PC-9 (cell line): ENCODE results near the gene B4GALNT1. TPM values are rescaled to one million over a fixed set of nuclear protein-coding genes. Genes with fewer than 3 reads are reported as not detected.

Experiments
- BruUV-seq: library from RNA; stranded (reverse); fragments of 400-500 nt; replicated peaks from 2 replicates; lab custom pipeline; 2021; lab: Mats Ljungman, UMichigan
- CTCF ChIA-PET: fragments of 300-600 bp; sonication (Branson Sonifier 250); formaldehyde crosslinking; loops from one replicate; lab custom pipeline; 2022; ENCODE audit warnings: antibody characterized with exemption; lab: Charles Lee
- POLR2A ChIA-PET: fragments of 300-600 bp; sonication (Branson Sonifier 250); formaldehyde crosslinking; loops from one replicate; lab custom pipeline; 2022; ENCODE audit warnings: antibody characterized with exemption; ENCODE audit not compliant: unreplicated experiment; lab: Charles Lee
- DNase-seq, 2 experiments: peaks; one replicate each; pipeline versions ENCODE4 v3.0.0 to v3.0.0-alpha.2; 2015 to 2022; ENCODE audit warnings: mixed read lengths in 1 of 2
- H2AFZ ChIP-seq: fragments of 200-600 bp; sonication (generic); 2 replicates; pipeline ENCODE4 v1.8.1; 2017; ENCODE audit warnings: antibody characterized with exemption
- H3F3A ChIP-seq: fragments of 200-600 bp; sonication (generic); 2 replicates; pipeline ENCODE4 v1.8.1; 2017; ENCODE audit warnings: antibody characterized with exemption, mild to moderate bottlenecking, low read depth; ENCODE audit not compliant: insufficient read depth
- H3K27ac ChIP-seq: fragments of 200-600 bp; sonication (generic); 2 replicates; pipeline ENCODE4 v1.6.1; 2016; ENCODE audit warnings: mixed run types
- H3K27me3 ChIP-seq: fragments of 200-600 bp; sonication (generic); 2 replicates; pipeline ENCODE4 v1.6.1; 2016; ENCODE audit warnings: low read depth, mixed run types; ENCODE audit not compliant: insufficient read depth
- H3K36me3 ChIP-seq: fragments of 200-600 bp; sonication (generic); 2 replicates; pipeline ENCODE4 v1.6.1; 2016; ENCODE audit warnings: low read depth, mixed run types
- H3K4me1 ChIP-seq: fragments of 200-600 bp; sonication (generic); replicated peaks from 2 replicates; pipeline ENCODE4 v1.6.1; 2016; ENCODE audit warnings: mixed run types; ENCODE audit not compliant: insufficient read depth
- H3K4me2 ChIP-seq: fragments of 200-600 bp; sonication (generic); 2 replicates; pipeline ENCODE4 v1.6.1; 2017; ENCODE audit warnings: mixed run types
- H3K4me3 ChIP-seq: fragments of 200-600 bp; sonication (generic); 2 replicates; pipeline ENCODE4 v1.6.1; 2016; ENCODE audit warnings: mixed run types
- H3K79me2 ChIP-seq: fragments of 200-600 bp; sonication (generic); 2 replicates; pipeline ENCODE4 v1.6.1; 2017; ENCODE audit warnings: low read depth, mixed run types
- H3K9me2 ChIP-seq: fragments of 200-600 bp; sonication (generic); 2 replicates; pipeline ENCODE4 v1.8.1; 2017; ENCODE audit warnings: mild to moderate bottlenecking; ENCODE audit not compliant: insufficient read depth
- H3K9me3 ChIP-seq: fragments of 200-600 bp; sonication (generic); 2 replicates; pipeline ENCODE4 v1.8.1; 2016; ENCODE audit warnings: low read depth; ENCODE audit not compliant: insufficient read depth
- H4K20me1 ChIP-seq: fragments of 200-600 bp; sonication (generic); 2 replicates; pipeline ENCODE4 v1.8.1; 2017; ENCODE audit not compliant: insufficient read depth
- CTCF ChIP-seq: fragments of 200-600 bp; sonication (generic); conservative IDR thresholded peaks from 2 replicates; pipeline ENCODE4 v1.6.1; 2017; ENCODE audit warnings: mixed run types, antibody characterized with exemption, mild to moderate bottlenecking, moderate library complexity
- EZH2 ChIP-seq: fragments of 200-600 bp; sonication (generic); IDR thresholded peaks from 2 replicates; pipeline ENCODE4 v1.8.0; 2017; ENCODE audit warnings: antibody characterized with exemption, low read depth
- intact Hi-C: fragments of 100-400 bp; cut with micrococcal nuclease; formaldehyde crosslinking; loops from one replicate; pipeline ENCODE4 v1.10.0; 2022; ENCODE audit not compliant: unreplicated experiment
- total RNA-seq: library from RNA; stranded (reverse); gene quantifications from 2 replicates; pipeline ENCODE4 v1.2.3, GENCODE V29; 2021

B4GALNT1 gene
- total RNA-seq, 1 experiment from 2014 or later, result 15.0 TPM

- TF ChIP-seq EZH2, result no peak
- TF ChIP-seq CTCF, result no peak
- Histone ChIP-seq H4K20me1 (no peaks in the 10 kb centered on the region), H3K4me2 (no peak overlapping the region), H3K9me3 (no peaks in the 10 kb centered on the region), H3K27ac (no peak overlapping the region), H3F3A (no peaks in the 10 kb centered on the region), H3K27me3 (peaks cover 68% of the 10 kb centered on the region), H3K9me2 (no peaks in the 10 kb centered on the region), H3K36me3 (no peaks in the 10 kb centered on the region), H2AFZ (no peak overlapping the region), H3K4me1 (no peaks in the 10 kb centered on the region), H3K79me2 (no peaks in the 10 kb centered on the region), H3K4me3 (no peak overlapping the region)
- ChIA-PET CTCF (no interaction called here), POLR2A (no interaction called here)
- intact Hi-C loops, result no loop called here
- BruUV-seq, result no TSS peak
- DNase-seq, result no peak
Observed at GRCh38 chr12:57610554-57611107, 22.4 kb downstream of the B4GALNT1 start.

DNA sequence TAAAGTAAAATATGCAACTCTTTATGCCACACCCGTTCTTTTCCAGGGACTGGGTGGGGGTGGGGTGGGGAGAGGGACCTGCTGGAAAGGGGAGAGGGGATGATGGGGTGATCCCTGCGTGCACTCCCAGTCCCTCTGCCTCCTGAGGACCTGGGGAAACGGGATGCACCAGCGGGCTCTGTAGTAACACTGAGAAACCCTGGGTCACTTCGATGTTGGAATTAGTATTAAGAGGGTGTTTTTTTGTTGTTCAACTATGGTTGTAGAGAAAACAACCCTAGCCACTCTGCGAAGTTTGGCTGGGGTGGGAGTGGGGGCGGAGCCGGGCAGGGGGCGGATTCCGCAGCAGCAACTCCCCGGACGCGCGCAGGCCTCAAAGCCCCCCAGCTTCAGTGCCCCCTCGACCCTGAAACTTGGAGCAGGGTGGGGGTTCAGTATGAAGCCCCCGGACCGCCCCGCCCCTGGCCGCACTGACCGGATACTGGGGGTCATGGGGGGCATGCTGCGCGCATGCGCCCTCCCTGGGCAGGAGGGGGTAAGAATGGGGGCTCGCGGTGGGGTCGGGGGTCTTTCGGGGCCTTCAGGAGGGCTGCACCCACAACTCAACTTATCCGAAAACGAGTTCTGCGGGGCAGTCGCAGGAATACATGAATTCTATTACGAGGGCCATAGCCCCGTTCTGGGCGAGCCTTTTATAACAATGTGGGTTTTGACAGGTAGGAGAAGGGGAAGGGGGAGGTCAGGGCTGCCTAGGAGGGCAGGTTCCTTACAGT, 23.0 kb downstream of the B4GALNT1 start:
- no peaks in the 10 kb centered on the region for H3K9me2 ChIP-seq
- H3K27me3 ChIP-seq, result peaks cover 67% of the 10 kb centered on the region
- no peak overlapping the region for H3K4me2 ChIP-seq
- CTCF ChIA-PET, result interaction anchor here (0.6 kb wide), 1 partner anchor 29 kb away, joined by 3 read pairs; no protein-coding TSS in a partner anchor
- H3K27ac ChIP-seq, result no peak overlapping the region
- no peak overlapping the region for H3K4me3 ChIP-seq
- DNase-seq, result no peak
- POLR2A ChIA-PET, result no interaction called here
- H3K4me1 ChIP-seq, result no peaks in the 10 kb centered on the region
- no peaks in the 10 kb centered on the region for H3K9me3 ChIP-seq
- intact Hi-C loops, result no loop called here
- H3F3A ChIP-seq, result no peaks in the 10 kb centered on the region
- BruUV-seq, result no TSS peak
- H3K36me3 ChIP-seq, result no peaks in the 10 kb centered on the region
- no peaks in the 10 kb centered on the region for H4K20me1 ChIP-seq
- no peak overlapping the region for H2AFZ ChIP-seq
- no peaks in the 10 kb centered on the region for H3K79me2 ChIP-seq
- TF ChIP-seq EZH2, result no peak
- TF ChIP-seq CTCF, result no peak

- Histone ChIP-seq H3K27ac (no peak overlapping the region), H3K4me1 (no peaks in the 10 kb centered on the region), H3K4me2 (no peak overlapping the region), H3K79me2 (no peaks in the 10 kb centered on the region), H3K9me3 (no peaks in the 10 kb centered on the region), H2AFZ (no peak overlapping the region), H4K20me1 (no peaks in the 10 kb centered on the region), H3F3A (no peaks in the 10 kb centered on the region), H3K4me3 (no peak overlapping the region), H3K9me2 (no peaks in the 10 kb centered on the region), H3K36me3 (no peaks in the 10 kb centered on the region), H3K27me3 (peaks cover 59% of the 10 kb centered on the region)
- TF ChIP-seq CTCF (no peak), EZH2 (no peak)
- ChIA-PET POLR2A (no interaction called here), CTCF (interaction anchor here (0.6 to 0.7 kb wide), 2 partner anchors 29 to 42 kb away, joined by 3 read pairs; no protein-coding TSS in a partner anchor)
- no peak for DNase-seq
- no TSS peak for BruUV-seq
- intact Hi-C loops, result no loop called here
Observed at GRCh38 chr12:57609101-57609780, 23.8 kb downstream of the B4GALNT1 start.
